Fibroblast of villous mesenchyme (primary cell): ENCODE results near the gene MACROD2. TPM values are rescaled to one million over a fixed set of nuclear protein-coding genes. Genes with fewer than 3 reads are reported as not detected.
"Not testable (repeated sequence)": the region's sequence is repeated elsewhere in the genome, so short reads cannot be mapped to it uniquely, and the experiment has no call there.

Source experiments
- DNase-seq: peaks from one replicate; pipeline ENCODE4 v3.0.0-alpha.2; 2010; ENCODE audit warnings: low read depth
- H3K4me3 ChIP-seq: 2 replicates; pipeline ENCODE4 v1.5.1; 2011; ENCODE audit warnings: low read depth, mild to moderate bottlenecking, low read length
- total RNA-seq: library from RNA; depleted of rRNA; stranded (reverse); fragments of >200 nt; gene quantifications from 2 replicates; pipeline ENCODE4 v1.2.3, GENCODE V29; 2012
- TF ChIP-seq, protein P1 (sequence below): IDR thresholded peaks from 2 replicates; pipeline ENCODE4 v1.5.1; 2012; ENCODE audit warnings: low read depth, mild to moderate bottlenecking, low read length; ENCODE audit not compliant: insufficient read depth

MACROD2 gene
- total RNA-seq, 1 donor = 1.7 TPM

DNA sequence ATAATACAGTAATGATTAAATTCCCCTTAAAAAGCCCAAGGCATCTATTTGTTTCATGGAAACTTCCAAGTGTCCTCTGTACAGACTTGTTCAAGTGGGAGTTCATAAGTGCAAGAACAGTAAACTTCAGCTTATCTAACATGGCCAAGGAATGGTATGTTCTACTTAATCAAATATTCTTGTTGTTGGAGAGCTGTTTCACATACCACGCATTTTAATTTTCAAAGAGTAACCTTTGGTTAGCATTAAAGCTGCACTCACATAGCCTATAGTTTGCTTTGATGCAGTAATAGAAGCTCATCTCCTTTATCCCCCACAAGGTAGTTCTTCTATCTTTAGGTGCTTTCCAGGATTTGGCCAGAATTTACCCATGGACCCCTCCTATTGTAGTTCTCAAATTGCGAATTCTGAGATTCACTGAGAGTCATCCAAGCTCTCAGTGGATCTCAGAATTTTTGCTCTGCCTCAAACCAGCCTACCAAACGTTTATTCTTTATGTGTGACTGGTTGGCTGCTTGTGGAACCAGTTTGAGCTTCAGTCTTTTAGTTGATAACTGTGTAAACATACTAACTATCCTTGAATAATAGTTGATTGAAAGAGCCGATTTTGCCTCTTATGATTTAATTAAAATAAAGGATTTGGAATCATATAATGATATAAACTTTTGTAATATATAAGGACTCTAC, 1010.1 kb downstream of the MACROD2 start:
- TF ChIP-seq, protein P1, sequence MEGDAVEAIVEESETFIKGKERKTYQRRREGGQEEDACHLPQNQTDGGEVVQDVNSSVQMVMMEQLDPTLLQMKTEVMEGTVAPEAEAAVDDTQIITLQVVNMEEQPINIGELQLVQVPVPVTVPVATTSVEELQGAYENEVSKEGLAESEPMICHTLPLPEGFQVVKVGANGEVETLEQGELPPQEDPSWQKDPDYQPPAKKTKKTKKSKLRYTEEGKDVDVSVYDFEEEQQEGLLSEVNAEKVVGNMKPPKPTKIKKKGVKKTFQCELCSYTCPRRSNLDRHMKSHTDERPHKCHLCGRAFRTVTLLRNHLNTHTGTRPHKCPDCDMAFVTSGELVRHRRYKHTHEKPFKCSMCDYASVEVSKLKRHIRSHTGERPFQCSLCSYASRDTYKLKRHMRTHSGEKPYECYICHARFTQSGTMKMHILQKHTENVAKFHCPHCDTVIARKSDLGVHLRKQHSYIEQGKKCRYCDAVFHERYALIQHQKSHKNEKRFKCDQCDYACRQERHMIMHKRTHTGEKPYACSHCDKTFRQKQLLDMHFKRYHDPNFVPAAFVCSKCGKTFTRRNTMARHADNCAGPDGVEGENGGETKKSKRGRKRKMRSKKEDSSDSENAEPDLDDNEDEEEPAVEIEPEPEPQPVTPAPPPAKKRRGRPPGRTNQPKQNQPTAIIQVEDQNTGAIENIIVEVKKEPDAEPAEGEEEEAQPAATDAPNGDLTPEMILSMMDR = no peak
- no peak for DNase-seq
- no peak overlapping the region for H3K4me3 ChIP-seq

DNA sequence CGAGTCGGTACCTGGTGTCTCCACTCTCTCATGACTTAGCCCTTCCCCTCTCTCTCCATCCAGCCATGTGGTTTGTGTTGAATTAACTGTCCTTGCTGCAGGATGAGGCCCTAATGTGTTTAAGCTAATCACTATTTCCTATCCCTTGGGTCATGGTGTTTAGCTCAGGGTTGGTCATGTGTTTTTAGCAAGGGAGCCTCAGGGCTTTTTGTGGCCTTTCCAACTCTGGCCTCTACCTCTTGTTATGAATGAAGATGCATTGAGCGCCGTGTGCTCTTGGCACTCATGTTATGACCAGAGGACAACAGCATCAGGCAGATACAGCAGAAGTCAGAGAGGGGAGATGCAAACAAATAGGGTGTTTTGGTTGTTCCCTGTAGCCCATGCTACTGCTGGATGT, 1016.3 kb downstream of the MACROD2 start:
- DNase-seq = no peak
- H3K4me3 ChIP-seq = no peak overlapping the region
- TF ChIP-seq, protein P1 = no peak

DNA sequence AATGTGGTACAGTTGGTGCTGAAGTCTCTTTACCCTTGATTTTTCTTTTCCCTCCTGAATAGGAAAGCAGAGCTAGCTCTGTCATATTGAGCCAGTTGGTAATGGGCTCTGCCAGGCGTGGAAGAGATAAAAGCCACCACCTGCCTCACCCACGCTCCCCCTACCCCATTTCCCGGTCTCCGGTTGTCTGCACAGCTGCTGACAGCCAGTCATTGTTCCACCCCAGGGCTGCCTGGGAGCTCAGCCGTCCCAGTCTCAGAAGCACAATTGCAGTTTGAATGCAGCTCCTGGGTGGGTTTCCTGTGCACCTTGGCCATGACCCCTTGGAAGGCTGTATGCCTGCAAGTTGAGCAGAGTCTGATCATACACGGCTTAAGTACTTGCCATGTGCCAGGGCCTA, 1017.2 kb downstream of the MACROD2 start:
- TF ChIP-seq, protein P1 = no peak
- no peak overlapping the region for H3K4me3 ChIP-seq
- DNase-seq = no peak

DNA sequence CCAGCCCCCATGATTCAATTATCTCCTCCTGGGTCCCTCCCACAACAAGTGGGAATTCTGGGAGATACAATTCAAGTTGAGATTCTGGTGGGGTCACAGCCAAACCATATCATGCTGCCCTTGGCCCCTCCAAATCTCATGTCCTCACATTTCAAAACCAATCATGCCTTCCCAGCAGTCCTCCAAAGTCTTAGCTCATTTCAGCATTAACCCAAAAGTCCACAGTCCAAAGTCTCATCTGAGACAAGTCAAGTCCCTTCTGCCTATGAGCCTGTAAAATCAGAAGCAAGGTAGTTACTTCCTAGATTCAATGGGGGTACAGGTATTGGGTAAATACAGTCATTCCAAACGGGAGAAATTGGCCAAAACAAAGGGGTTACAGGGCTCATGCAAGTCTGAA, 1021.6 kb downstream of the MACROD2 start:
- not testable (repeated sequence) for DNase-seq, H3K4me3 ChIP-seq

DNA sequence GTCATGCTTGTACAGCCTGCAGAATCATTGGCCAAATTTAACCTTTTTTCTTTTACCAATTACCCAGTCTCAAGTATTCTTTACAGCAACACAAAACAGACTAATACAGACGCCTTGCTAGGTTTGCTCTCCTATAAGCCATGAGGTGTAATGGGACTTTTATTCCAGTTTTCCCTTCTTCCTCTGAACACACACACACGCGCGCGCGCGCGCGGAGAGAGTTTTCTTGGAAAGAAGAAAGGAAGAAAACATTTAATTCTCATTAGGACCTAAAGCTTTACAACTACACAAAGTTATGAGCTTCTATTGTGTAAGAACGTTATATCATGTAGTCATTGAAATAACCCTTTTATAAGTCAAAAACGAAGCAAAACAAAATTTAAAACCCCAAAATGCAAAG, 1023.6 kb downstream of the MACROD2 start:
- TF ChIP-seq, protein P1 = no peak
- DNase-seq = no peak
- H3K4me3 ChIP-seq = no peak overlapping the region

DNA sequence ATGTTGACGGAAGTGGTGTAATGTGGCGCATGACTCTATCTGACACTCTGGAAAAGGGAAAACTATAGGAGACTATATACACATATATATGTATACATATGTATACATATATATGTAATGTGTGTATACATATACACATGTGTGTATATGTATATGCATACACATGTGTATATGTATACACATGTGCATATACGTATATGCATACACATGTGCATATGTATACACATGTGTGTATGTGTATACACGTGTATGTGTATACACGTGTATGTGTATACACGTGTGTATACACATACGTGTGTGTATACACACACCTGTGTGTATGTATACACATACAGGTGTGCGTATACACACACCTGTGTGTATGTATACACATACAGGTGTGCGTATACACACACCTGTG, 1025.5 kb downstream of the MACROD2 start:
- DNase-seq = no peak
- no peak overlapping the region for H3K4me3 ChIP-seq
- TF ChIP-seq, protein P1 = no peak

DNA sequence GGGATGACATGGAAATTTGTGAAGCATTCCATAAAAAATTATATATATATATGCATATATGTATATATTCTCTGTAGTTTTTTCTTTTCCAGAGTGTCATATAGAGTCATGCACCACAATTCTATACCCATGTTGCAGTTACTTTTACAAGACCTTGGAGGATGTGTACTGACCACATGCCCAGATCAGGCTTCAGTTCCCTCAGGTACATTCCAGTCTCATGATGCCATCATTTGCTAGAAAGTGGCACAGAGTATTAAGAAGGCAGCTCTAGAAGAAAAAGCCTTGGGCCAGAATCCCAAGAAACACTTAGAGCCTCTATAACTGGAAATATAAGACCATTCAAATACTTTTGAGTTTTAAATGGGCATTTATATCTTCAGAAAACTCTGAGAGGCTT, 1027.6 kb downstream of the MACROD2 start:
- no peak overlapping the region for H3K4me3 ChIP-seq
- TF ChIP-seq, protein P1 = no peak
- no peak for DNase-seq
